ENCODE measurements around the gene ANKRD55. TPM values are rescaled to one million over a fixed set of nuclear protein-coding genes. Genes with fewer than 3 reads are reported as not detected.
"Not testable (repeated sequence)": the region's sequence is repeated elsewhere in the genome, so short reads cannot be mapped to it uniquely, and the experiment has no call there.

The ANKRD55 gene
- total RNA-seq, 2 experiments from 2014 or later: 9.7 to 10.2 TPM

DNA sequence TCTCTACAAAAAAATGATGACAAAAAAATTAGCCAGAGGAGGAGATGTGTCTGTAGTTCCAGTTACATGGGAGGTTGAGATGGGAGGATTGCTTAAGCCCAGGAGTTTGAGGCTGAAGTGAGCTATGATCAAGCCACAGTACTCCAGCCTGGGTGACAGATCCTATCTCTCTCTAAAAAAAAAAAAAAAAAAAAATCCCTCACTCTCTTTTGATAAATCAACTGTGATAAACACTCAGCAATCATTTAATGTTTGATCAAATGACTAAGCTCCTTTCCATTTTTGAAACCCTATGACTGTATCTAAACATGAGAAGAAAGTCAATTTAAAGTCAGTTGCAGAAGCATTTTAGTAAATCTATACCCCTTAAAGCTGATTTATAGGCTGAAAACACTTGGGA lies 126.3 kb downstream of the ANKRD55 start:
- Histone ChIP-seq H3K27ac (ENCODE audit: low read depth in 1 of 2, low read length in 2 of 2) (peak overlapping the region; percentile 6 to 16), H3K4me1 (ENCODE audit: insufficient read depth, low read length) (peaks cover 36% of the 10 kb centered on the region), H3K27me3 (ENCODE audit: control insufficient read depth in 1 of 2, insufficient read depth in 2 of 2, low read length in 2 of 2) (no peaks in the 10 kb centered on the region), H3K4me3 (ENCODE audit: low read length) (no peak overlapping the region), H3K36me3 (ENCODE audit: insufficient read depth, low read length) (peaks cover 4% of the 10 kb centered on the region), H3K9me3 (ENCODE audit: control insufficient read depth in 1 of 2, insufficient read depth in 1 of 2, low read length in 2 of 2) (no peaks in the 10 kb centered on the region)
- CTCF ChIA-PET: interaction anchor here (0.6 to 1.7 kb wide), 3 partner anchors 19 to 69 kb away, joined by 3 to 6 read pairs (median 4); no protein-coding TSS in a partner anchor
- no peaks in the 10 kb centered on the region for H3K27me3 Mint-ChIP-seq
- DNase-seq (peak in 1 of 14 experiments; percentile 8), ATAC-seq (ENCODE audit: poor library complexity) (no peak)
- peaks cover 71% of the 10 kb centered on the region for H3K4me1 Mint-ChIP-seq (ENCODE audit: low read depth)
- POLR2A ChIA-PET: interaction anchor here (0.5 to 6.1 kb wide), 9 partner anchors 14 to 146 kb away, joined by 3 to 54 read pairs (median 4); no protein-coding TSS in a partner anchor
- peaks cover 41% of the 10 kb centered on the region for H3K36me3 Mint-ChIP-seq (ENCODE audit: low read depth)
- H3K9me3 Mint-ChIP-seq: no peaks in the 10 kb centered on the region
- TF ChIP-seq, protein P1, sequence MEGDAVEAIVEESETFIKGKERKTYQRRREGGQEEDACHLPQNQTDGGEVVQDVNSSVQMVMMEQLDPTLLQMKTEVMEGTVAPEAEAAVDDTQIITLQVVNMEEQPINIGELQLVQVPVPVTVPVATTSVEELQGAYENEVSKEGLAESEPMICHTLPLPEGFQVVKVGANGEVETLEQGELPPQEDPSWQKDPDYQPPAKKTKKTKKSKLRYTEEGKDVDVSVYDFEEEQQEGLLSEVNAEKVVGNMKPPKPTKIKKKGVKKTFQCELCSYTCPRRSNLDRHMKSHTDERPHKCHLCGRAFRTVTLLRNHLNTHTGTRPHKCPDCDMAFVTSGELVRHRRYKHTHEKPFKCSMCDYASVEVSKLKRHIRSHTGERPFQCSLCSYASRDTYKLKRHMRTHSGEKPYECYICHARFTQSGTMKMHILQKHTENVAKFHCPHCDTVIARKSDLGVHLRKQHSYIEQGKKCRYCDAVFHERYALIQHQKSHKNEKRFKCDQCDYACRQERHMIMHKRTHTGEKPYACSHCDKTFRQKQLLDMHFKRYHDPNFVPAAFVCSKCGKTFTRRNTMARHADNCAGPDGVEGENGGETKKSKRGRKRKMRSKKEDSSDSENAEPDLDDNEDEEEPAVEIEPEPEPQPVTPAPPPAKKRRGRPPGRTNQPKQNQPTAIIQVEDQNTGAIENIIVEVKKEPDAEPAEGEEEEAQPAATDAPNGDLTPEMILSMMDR (IDR thresholded peaks at IDR 0.05): no peak
- H3K27ac Mint-ChIP-seq: peak overlapping the region; percentile 88
- intact Hi-C loops (cut with DNase I, micrococcal nuclease): loop anchor here in 1 of 2 experiments (5.0 kb wide), 3 partner anchors 40 to 125 kb away; no protein-coding TSS in a partner anchor
- H3K4me3 Mint-ChIP-seq: peak overlapping the region; percentile 53

DNA sequence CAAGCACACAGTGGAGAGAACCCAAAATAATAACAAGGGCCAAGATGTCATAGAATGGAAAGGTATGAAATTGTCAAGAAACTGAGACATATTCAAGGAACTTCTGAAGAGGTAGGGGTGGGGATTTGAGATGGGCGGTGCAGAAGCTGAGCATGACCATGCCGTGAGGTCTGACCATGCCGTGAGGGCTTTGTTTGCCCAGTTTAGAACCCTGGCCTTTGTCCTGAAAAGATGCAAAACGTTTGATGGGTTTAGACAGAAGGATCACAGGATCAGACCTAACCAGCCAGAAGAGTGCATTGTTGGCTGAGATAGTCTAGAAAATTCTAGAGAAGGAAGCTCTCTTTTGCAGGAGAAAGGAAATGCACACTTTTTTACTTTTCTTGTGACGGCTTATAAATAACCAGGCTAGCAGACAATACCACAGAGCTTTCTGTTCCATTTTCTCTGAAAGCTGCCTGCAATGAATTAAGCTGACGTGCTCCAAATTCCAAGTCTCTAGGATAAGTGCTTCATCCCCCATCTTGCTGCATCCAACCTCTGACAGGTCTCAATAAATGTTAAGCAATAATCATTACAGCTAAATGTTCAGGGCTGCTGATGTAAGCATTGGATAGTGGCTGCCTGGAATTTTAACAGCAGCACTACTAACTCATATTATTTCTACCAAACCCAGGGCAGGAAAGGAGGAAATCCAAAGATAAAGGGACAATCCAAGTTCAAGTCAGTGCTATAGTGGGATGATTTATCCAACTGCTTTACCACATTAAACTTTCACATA lies 127.4 kb downstream of the ANKRD55 start:
- H3K36me3 ChIP-seq (ENCODE audit: insufficient read depth, low read length): peaks cover 4% of the 10 kb centered on the region
- TF ChIP-seq, protein P1 (IDR thresholded peaks at IDR 0.05): no peak
- H3K4me3 ChIP-seq (ENCODE audit: low read length): no peak overlapping the region
- Mint-ChIP-seq H3K27ac (peak overlapping the region; percentile 88), H3K4me1 (ENCODE audit: low read depth) (peaks cover 77% of the 10 kb centered on the region), H3K9me3 (peaks cover 2% of the 10 kb centered on the region), H3K36me3 (ENCODE audit: low read depth) (peaks cover 36% of the 10 kb centered on the region), H3K4me3 (peak overlapping the region; percentile 73), H3K27me3 (no peaks in the 10 kb centered on the region)
- POLR2A ChIA-PET: interaction anchor here (0.8 to 6.1 kb wide), 18 partner anchors 10 to 152 kb away, joined by 3 to 54 read pairs (median 4); partner anchors contain the start of gene IL6ST
- ATAC-seq (ENCODE audit: poor library complexity) (peak; percentile 13), DNase-seq (no peak)
- peak overlapping the region; percentile 39 to 45 for H3K27ac ChIP-seq (ENCODE audit: low read depth in 1 of 2, low read length in 2 of 2)
- H3K4me1 ChIP-seq (ENCODE audit: insufficient read depth, low read length): peaks cover 38% of the 10 kb centered on the region
- H3K9me3 ChIP-seq (ENCODE audit: control insufficient read depth in 1 of 2, insufficient read depth in 1 of 2, low read length in 2 of 2): no peaks in the 10 kb centered on the region
- CTCF ChIA-PET: interaction anchor here (1.3 to 1.9 kb wide), 3 partner anchors 8 to 20 kb away, joined by 4 to 6 read pairs (median 6); no protein-coding TSS in a partner anchor
- intact Hi-C loops (cut with DNase I, micrococcal nuclease): loop anchor here in 1 of 2 experiments (5.0 kb wide), 3 partner anchors 38 to 123 kb away; no protein-coding TSS in a partner anchor
- H3K27me3 ChIP-seq (ENCODE audit: control insufficient read depth in 1 of 2, insufficient read depth in 2 of 2, low read length in 2 of 2): no peaks in the 10 kb centered on the region

DNA sequence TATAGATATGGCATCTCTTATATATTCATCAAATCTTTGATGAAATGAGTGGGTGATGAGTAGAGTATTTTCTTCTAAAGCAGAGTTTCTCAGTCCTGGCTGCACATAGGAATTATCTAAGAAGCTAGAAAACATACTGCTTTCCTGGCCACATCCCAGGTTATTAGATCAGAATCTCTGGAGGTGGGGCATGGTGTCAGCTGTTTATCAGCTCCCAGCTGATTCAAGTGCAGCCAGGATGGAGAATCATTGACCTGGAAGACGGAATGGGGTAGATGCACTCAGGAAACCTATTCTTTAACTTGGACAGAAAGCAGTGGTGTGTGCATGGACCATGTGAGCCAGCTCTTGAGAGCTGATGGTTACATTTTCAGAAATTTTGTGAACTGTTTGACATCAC lies 130.2 kb downstream of the ANKRD55 start:
- intact Hi-C loops (cut with DNase I, micrococcal nuclease): loop anchor here (2.0 to 5.0 kb wide), 5 partner anchors 46 to 120 kb away; partner anchors contain the start of gene IL6ST (in 1 of the 2)
- Mint-ChIP-seq H3K4me1 (ENCODE audit: low read depth) (peaks cover 89% of the 10 kb centered on the region), H3K27me3 (no peaks in the 10 kb centered on the region)

DNA sequence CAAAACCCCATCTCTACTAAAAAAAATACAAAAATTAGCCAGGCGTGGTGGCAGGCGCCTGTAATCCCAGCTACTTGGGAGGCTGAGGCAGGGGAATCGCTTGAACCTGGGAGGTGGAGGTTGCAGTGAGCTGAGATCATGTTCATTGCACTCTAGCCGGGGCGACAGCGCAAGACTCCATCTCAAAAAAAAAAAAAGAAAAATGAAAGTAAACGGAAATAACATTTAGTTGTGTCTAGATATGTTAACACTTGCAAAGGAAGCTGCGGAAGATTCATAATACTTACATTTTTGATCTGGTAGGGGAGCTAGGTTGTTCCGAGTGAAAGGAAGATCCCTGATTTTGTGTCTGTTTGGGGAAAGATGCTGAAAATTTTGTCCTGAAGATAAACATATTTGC lies 130.9 kb downstream of the ANKRD55 start:
- Histone ChIP-seq H3K4me3 (ENCODE audit: low read length) (peak overlapping the region; percentile 36), H3K4me1 (ENCODE audit: insufficient read depth, low read length) (peaks cover 52% of the 10 kb centered on the region), H3K27ac (ENCODE audit: low read depth in 1 of 2, low read length in 2 of 2) (peak overlapping the region; percentile 22 to 72)
- not testable (repeated sequence) for H3K27me3 Mint-ChIP-seq; H3K36me3 ChIP-seq (ENCODE audit: insufficient read depth, low read length); H3K9me3 ChIP-seq (ENCODE audit: control insufficient read depth in 1 of 2, insufficient read depth in 1 of 2, low read length in 2 of 2); H3K27me3 ChIP-seq (ENCODE audit: control insufficient read depth in 1 of 2, insufficient read depth in 2 of 2, low read length in 2 of 2); H3K9me3 Mint-ChIP-seq
- Mint-ChIP-seq H3K4me1 (ENCODE audit: low read depth) (peaks cover 88% of the 10 kb centered on the region), H3K4me3 (peak overlapping the region; percentile 51), H3K36me3 (ENCODE audit: low read depth) (peaks cover 25% of the 10 kb centered on the region), H3K27ac (peak overlapping the region; percentile 88)
- DNase-seq (peak in 9 of 14 experiments; percentile 13 to 65 (median 35)), ATAC-seq (ENCODE audit: poor library complexity) (peak; percentile 67)
- ChIA-PET CTCF (interaction anchor here (0.6 to 1.6 kb wide), 3 partner anchors 25 to 97 kb away, joined by 3 to 5 read pairs (median 3); no protein-coding TSS in a partner anchor), POLR2A (interaction anchor here (0.6 to 6.1 kb wide), 21 partner anchors 9 to 121 kb away, joined by 3 to 54 read pairs (median 6); partner anchors contain the start of gene IL6ST)
- intact Hi-C loops (cut with DNase I, micrococcal nuclease): loop anchor here (2.0 to 5.0 kb wide), 5 partner anchors 45 to 119 kb away; partner anchors contain the start of gene IL6ST (in 1 of the 2)

More for the DNA sequence above, 130.2 kb downstream of the ANKRD55 start:
- H3K36me3 Mint-ChIP-seq (ENCODE audit: low read depth): peaks cover 27% of the 10 kb centered on the region
- H3K9me3 Mint-ChIP-seq: peaks cover 2% of the 10 kb centered on the region
- H3K9me3 ChIP-seq (ENCODE audit: control insufficient read depth in 1 of 2, insufficient read depth in 1 of 2, low read length in 2 of 2): no peaks in the 10 kb centered on the region
- TF ChIP-seq, protein P1 (IDR thresholded peaks at IDR 0.05): no peak
- H3K36me3 ChIP-seq (ENCODE audit: insufficient read depth, low read length): no peaks in the 10 kb centered on the region
- DNase-seq (no peak), ATAC-seq (ENCODE audit: poor library complexity) (no peak)
- no peak overlapping the region for H3K4me3 ChIP-seq (ENCODE audit: low read length)
- ChIA-PET CTCF (interaction anchor here (0.6 to 1.6 kb wide), 4 partner anchors 24 to 155 kb away, joined by 3 to 5 read pairs (median 4); no protein-coding TSS in a partner anchor), POLR2A (interaction anchor here (0.6 to 6.1 kb wide), 22 partner anchors 10 to 250 kb away, joined by 3 to 54 read pairs (median 6); partner anchors contain the start of gene IL6ST)
- H3K27ac ChIP-seq (ENCODE audit: low read depth in 1 of 2, low read length in 2 of 2): peak overlapping the region; percentile 22 to 72
- H3K27ac Mint-ChIP-seq: peak overlapping the region; percentile 88
- no peaks in the 10 kb centered on the region for H3K27me3 ChIP-seq (ENCODE audit: control insufficient read depth in 1 of 2, insufficient read depth in 2 of 2, low read length in 2 of 2)
- H3K4me1 ChIP-seq (ENCODE audit: insufficient read depth, low read length): peaks cover 52% of the 10 kb centered on the region
- H3K4me3 Mint-ChIP-seq: peak overlapping the region; percentile 5
